H1 (cell line): ENCODE results near the gene LNPK. TPM values are rescaled to one million over a fixed set of nuclear protein-coding genes. Genes with fewer than 3 reads are reported as not detected.

ENCODE experiments used
- CTCF ChIA-PET: fragments of 300-600 bp; sonication (Branson Sonifier 250); formaldehyde crosslinking; loops from one replicate; lab custom pipeline; 2021; ENCODE audit not compliant: partially characterized antibody; lab: Charles Lee
- POLR2A ChIA-PET: fragments of 300-600 bp; sonication (Branson Sonifier 250); formaldehyde crosslinking; loops from one replicate; lab custom pipeline; 2021; ENCODE audit warnings: inconsistent platforms; ENCODE audit not compliant: partially characterized antibody; lab: Charles Lee
- DNase-seq, 2 experiments: peaks; one replicate each; pipeline versions ENCODE4 v3.0.0 to v3.0.0-alpha.2; 2010 to 2022; ENCODE audit warnings: low spot score in 2 of 2, low read depth in 1 of 2, mixed read lengths in 1 of 2
- FAIRE-seq: peaks from 2 replicates; lab custom pipeline; 2011; peaks lifted over from hg19 to GRCh38; lab: Jason Lieb, UNC
- H2AFZ ChIP-seq: 2 replicates; pipeline ENCODE4 v1.8.1; 2012; ENCODE audit warnings: low read length, inconsistent platforms
- H2AK5ac ChIP-seq: 2 replicates; pipeline ENCODE4 v1.6.1; 2013; ENCODE audit warnings: low read depth, low read length
- H2BK120ac ChIP-seq: replicated peaks from 2 replicates; pipeline ENCODE3; 2013; ENCODE audit warnings: low read depth, low read length, inconsistent platforms
- H2BK12ac ChIP-seq: 2 replicates; pipeline ENCODE4 v1.6.1; 2013; ENCODE audit warnings: low read depth, low read length
- H2BK15ac ChIP-seq: 2 replicates; pipeline ENCODE4 v1.6.1; 2013; ENCODE audit warnings: low read length
- H2BK20ac ChIP-seq: 2 replicates; pipeline ENCODE4 v1.6.1; 2013; ENCODE audit warnings: low read length
- H2BK5ac ChIP-seq: 2 replicates; pipeline ENCODE4 v1.6.1; 2013; ENCODE audit warnings: low read depth, low read length
- H3K14ac ChIP-seq: 2 replicates; pipeline ENCODE4 v1.6.1; 2013; ENCODE audit warnings: inconsistent platforms; ENCODE audit not compliant: insufficient read length
- H3K18ac ChIP-seq: 2 replicates; pipeline ENCODE4 v1.6.1; 2013; ENCODE audit warnings: low read length; ENCODE audit errors: extremely low read depth
- H3K23ac ChIP-seq: 2 replicates; pipeline ENCODE4 v1.6.1; 2013; ENCODE audit warnings: inconsistent platforms; ENCODE audit not compliant: insufficient read length
- H3K23me2 ChIP-seq: 2 replicates; pipeline ENCODE4 v1.6.1; 2013; ENCODE audit warnings: low read depth, low read length
- H3K27ac ChIP-seq: 2 replicates; pipeline ENCODE4 v1.6.1; 2011; ENCODE audit warnings: low read depth, low read length, inconsistent platforms
- H3K27me3 ChIP-seq, 4 experiments: replicated peaks in 1 of 4; 1 replicate in 1 of 4; 2 replicates in 3 of 4; pipeline versions ENCODE4 v1.6.1 to v1.8.1; 2011 to 2013; ENCODE audit warnings: low read length in 3 of 4, mild to moderate bottlenecking in 3 of 4, inconsistent platforms in 2 of 4, mixed read lengths in 2 of 4, moderate library complexity in 1 of 4; ENCODE audit not compliant: control insufficient read depth in 3 of 4, insufficient read depth in 3 of 4; ENCODE audit errors: extremely low read depth in 1 of 4
- H3K36me3 ChIP-seq, 4 experiments: 2 replicates each; pipeline versions ENCODE4 v1.6.1 to v1.8.1; 2011 to 2013; ENCODE audit warnings: mild to moderate bottlenecking in 4 of 4, low read length in 3 of 4, moderate library complexity in 2 of 4, control low read depth in 1 of 4, inconsistent platforms in 1 of 4; ENCODE audit not compliant: insufficient read depth in 4 of 4, control insufficient read depth in 2 of 4
- H3K4ac ChIP-seq: replicated peaks from 2 replicates; pipeline ENCODE3; 2013; ENCODE audit warnings: low read length, low read depth, mixed read lengths, inconsistent platforms; ENCODE audit not compliant: insufficient read length
- H3K4me1 ChIP-seq, 4 experiments: replicated peaks in 1 of 4; 1 replicate in 1 of 4; 2 replicates in 3 of 4; pipeline versions ENCODE4 v1.6.1 to v1.8.1; 2011 to 2013; ENCODE audit warnings: low read length in 3 of 4, inconsistent platforms in 2 of 4, mixed read lengths in 1 of 4; ENCODE audit not compliant: insufficient read depth in 4 of 4, control insufficient read depth in 3 of 4
- H3K4me2 ChIP-seq, 2 experiments: 2 replicates each; pipeline versions ENCODE4 v1.6.1 to v1.8.1; 2011 to 2013; ENCODE audit warnings: low read depth in 2 of 2, low read length in 2 of 2, control low read depth in 1 of 2, inconsistent platforms in 1 of 2, mild to moderate bottlenecking in 1 of 2; ENCODE audit not compliant: insufficient read depth in 1 of 2
- H3K4me3 ChIP-seq, 4 experiments: fragments of 200-600, 300-600 bp in 1 of 4; sonication (generic), shearing (Covaris generic), sonication (Bioruptor Twin) in 1 of 4; 2 replicates each; pipeline versions ENCODE4 v1.5.1 to v1.8.1; 2011 to 2016; ENCODE audit warnings: low read length in 4 of 4, low read depth in 3 of 4, control low read depth in 2 of 4, inconsistent platforms in 2 of 4, mild to moderate bottlenecking in 2 of 4, mixed read lengths in 1 of 4, moderate library complexity in 1 of 4; ENCODE audit not compliant: insufficient read depth in 2 of 4; ENCODE audit errors: extremely low read depth in 1 of 4
- H3K56ac ChIP-seq: replicated peaks from 2 replicates; pipeline ENCODE3; 2013; ENCODE audit warnings: low read depth, mild to moderate bottlenecking, mixed read lengths, low read length, inconsistent platforms; ENCODE audit not compliant: insufficient read length
- H3K79me1 ChIP-seq: 2 replicates; pipeline ENCODE4 v1.6.1; 2013; ENCODE audit warnings: low read depth, low read length, control low read depth
- H3K79me2 ChIP-seq, 2 experiments: 2 replicates each; pipeline versions ENCODE4 v1.6.1 to v1.8.1; 2012 to 2013; ENCODE audit warnings: low read length in 2 of 2, mild to moderate bottlenecking in 2 of 2, inconsistent platforms in 1 of 2; ENCODE audit not compliant: insufficient read depth in 2 of 2, control insufficient read depth in 1 of 2
- H3K9ac ChIP-seq, 4 experiments: replicated peaks in 1 of 4; 1 replicate in 1 of 4; 2 replicates in 3 of 4; pipeline versions ENCODE4 v1.6.1 to v1.8.1; 2011 to 2013; ENCODE audit warnings: low read depth in 3 of 4, low read length in 3 of 4, control low read depth in 2 of 4, mild to moderate bottlenecking in 2 of 4, moderate library complexity in 2 of 4, inconsistent platforms in 1 of 4; ENCODE audit errors: extremely low read depth in 1 of 4
- H3K9me3 ChIP-seq, 2 experiments: 2 replicates each; pipeline versions ENCODE4 v1.6.1 to v1.8.1; 2012 to 2013; ENCODE audit warnings: mild to moderate bottlenecking in 2 of 2, moderate library complexity in 2 of 2, control low read depth in 1 of 2, inconsistent platforms in 1 of 2, low read depth in 1 of 2, low read length in 1 of 2, mixed read lengths in 1 of 2; ENCODE audit not compliant: insufficient read depth in 2 of 2
- H4K20me1 ChIP-seq, 2 experiments: replicated peaks in 1 of 2; 2 replicates each; pipeline versions ENCODE3 to v1.8.1; 2011 to 2013; ENCODE audit warnings: inconsistent platforms in 2 of 2, low read length in 2 of 2, mild to moderate bottlenecking in 1 of 2; ENCODE audit not compliant: insufficient read depth in 2 of 2, control insufficient read depth in 1 of 2
- H4K5ac ChIP-seq: 2 replicates; pipeline ENCODE4 v1.6.1; 2013; ENCODE audit warnings: low read length, low read depth, mixed read lengths, inconsistent platforms; ENCODE audit not compliant: insufficient read length
- H4K8ac ChIP-seq: 2 replicates; pipeline ENCODE4 v1.8.0; 2013; ENCODE audit warnings: mild to moderate bottlenecking, moderate library complexity, low read length, inconsistent platforms; ENCODE audit not compliant: insufficient read depth; ENCODE audit errors: extremely low read depth
- H4K91ac ChIP-seq: replicated peaks from 2 replicates; pipeline ENCODE3; 2013; ENCODE audit warnings: low read length, mixed read lengths, inconsistent platforms; ENCODE audit not compliant: insufficient read length
- CBX8 ChIP-seq: fragments of 300-800, 300-1000 bp; sonication (generic); IDR thresholded peaks from 2 replicates; pipeline ENCODE4 v1.7.1; 2016; ENCODE audit warnings: low read depth, low read length, borderline replicate concordance
- CREB1 ChIP-seq: IDR thresholded peaks from 2 replicates; pipeline ENCODE4 v1.6.1; 2012; ENCODE audit warnings: inconsistent platforms
- CTBP2 ChIP-seq: IDR thresholded peaks from 2 replicates; pipeline ENCODE4 v1.7.0; 2011; ENCODE audit warnings: borderline replicate concordance, mild to moderate bottlenecking, moderate library complexity, mixed read lengths, low read length; ENCODE audit not compliant: insufficient read depth, insufficient read length
- KDM4A ChIP-seq: IDR thresholded peaks from one replicate; pipeline ENCODE4 v1.7.1; 2012; ENCODE audit warnings: low read depth, mild to moderate bottlenecking, moderate library complexity, low read length, inconsistent platforms; ENCODE audit not compliant: severe bottlenecking
- POLR2A ChIP-seq, 2 experiments: IDR thresholded peaks; 1 replicate in 1 of 2; 2 replicates in 1 of 2; pipeline ENCODE4 v1.6.1; 2011; ENCODE audit warnings: low read depth in 2 of 2, low read length in 2 of 2, mild to moderate bottlenecking in 2 of 2; ENCODE audit errors: control extremely low read depth in 1 of 2
- WGBS, 2 experiments: shearing (Covaris generic) in 1 of 2; methylation state at CpG; one replicate each; pipeline versions ENCODE4 v1.1.6 to v1.1.7; 2013 to 2015; ENCODE audit warnings: low lambda C conversion rate in 2 of 2, mixed read lengths in 2 of 2, inconsistent platforms in 1 of 2, low coverage in 1 of 2, missing lambda C conversion rate in 1 of 2; ENCODE audit not compliant: insufficient replicate concordance in 2 of 2, insufficient coverage in 1 of 2, insufficient read length in 1 of 2; ENCODE audit errors: extremely low coverage in 1 of 2, missing lambda C conversion rate in 1 of 2; 5-methylcytosine and 5-hydroxymethylcytosine counted together
- polyA plus RNA-seq, 7 experiments: library from polyadenylated mRNA; depleted of rRNA in 3 of 7; stranded (reverse) in 5 of 7; unstranded in 2 of 7; fragments of >200 nt in 5 of 7; fragments of 200-250 nt in 2 of 7; gene quantifications; 1 replicate in 5 of 7; 2 replicates in 1 of 7; 4 replicates in 1 of 7; pipeline versions ENCODE4 v1.2.1 to v1.2.3, GENCODE V29; 2011 to 2013; ENCODE audit warnings: missing spikeins in 2 of 7, mixed read lengths in 2 of 7
- total RNA-seq: library from RNA; stranded (reverse); fragmentation: NEBNext Ultra II Directional; extraction: Animal tissue kit (Norgen Biotek cat#: 25700); gene quantifications from 2 replicates; pipeline ENCODE4 v1.2.1, GENCODE V29; 2021

LNPK gene
- total and polyA plus RNA-seq, 2 of the 8 experiments (the other 6 are each of a cell fraction or from before 2014, with no cell fraction given) = 3.1 to 10.3 TPM

DNA sequence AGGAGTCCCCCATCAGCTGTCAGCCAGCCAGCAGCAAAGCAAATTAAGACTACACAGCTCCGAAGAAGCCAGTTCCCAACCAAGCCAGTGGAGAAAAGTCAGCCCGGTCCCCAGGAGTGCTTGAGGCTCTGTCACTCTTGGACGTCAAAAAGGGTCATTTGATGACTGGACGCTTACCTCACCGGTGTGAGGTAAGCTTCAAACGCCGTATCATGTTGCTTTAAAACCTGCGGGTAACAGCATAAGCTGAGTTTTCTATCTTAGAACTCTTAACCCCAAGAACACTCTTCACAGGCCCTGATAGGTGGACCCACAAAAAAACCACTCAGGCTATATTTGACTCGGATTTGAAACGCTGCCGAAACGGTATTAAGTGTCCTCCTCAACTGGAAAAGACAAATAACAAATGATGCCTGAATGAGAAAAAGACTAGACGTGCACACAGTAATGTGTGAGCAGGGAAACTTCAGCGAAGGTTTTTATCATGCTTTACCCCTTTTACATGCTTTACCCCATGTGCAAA, 682 bp upstream of the LNPK start:
- Histone ChIP-seq H2AK5ac (no peak overlapping the region), H3K18ac (no peak overlapping the region; the same call in 1 of the 2 replicates), H3K36me3 (no peaks in the 10 kb centered on the region), H3K4me3 (peak overlapping the region; percentile 60 to 89 (median 74)), H2BK5ac (no peak overlapping the region), H3K56ac (no peak overlapping the region), H3K14ac (no peak overlapping the region), H3K23me2 (peaks cover 11% of the 10 kb centered on the region), H3K79me2 (peaks cover 0 to 17% of the 10 kb centered on the region in 2 experiments; a peak in 1 of 4 replicates), H4K20me1 (no peaks in the 10 kb centered on the region), H3K23ac (no peak overlapping the region), H4K5ac (no peak overlapping the region), H4K91ac (no peak overlapping the region), H4K8ac (peak overlapping the region; percentile 90; the same call in 1 of the 2 replicates), H3K4ac (no peak overlapping the region), H3K27ac (no peak overlapping the region), H3K4me2 (peak overlapping the region; percentile 78 to 95), H2AFZ (peak overlapping the region; percentile 84), H3K9me3 (no peaks in the 10 kb centered on the region), H3K4me1 (peaks cover 0 to 10% (median 5%) of the 10 kb centered on the region in 4 experiments; a peak in 5 of 7 replicates), H3K79me1 (no peaks in the 10 kb centered on the region), H3K9ac (peak overlapping the region in 3 of 4 experiments; percentile 16 to 86 (median 17); a peak in 5 of 7 replicates), H3K27me3 (peaks cover 0 to 9% (median 5%) of the 10 kb centered on the region in 4 experiments; a peak in 5 of 7 replicates), H2BK20ac (no peak overlapping the region), H2BK120ac (no peak overlapping the region), H2BK15ac (0 out of 2 replicates have a peak overlapping the region, but pooled peaks have one; percentile 31), H2BK12ac (no peak overlapping the region)
- TF ChIP-seq POLR2A (IDR thresholded peaks at IDR 0.05; ENCODE audit: control extremely low read depth in 1 of 2, low read depth in 2 of 2, low read length in 2 of 2) (no peak), KDM4A (peak; percentile 40), CTBP2 (peak; percentile 16), CBX8 (no peak), CREB1 (0 out of 2 replicates have a peak, but pooled peaks have one; percentile 31)
- POLR2A ChIA-PET = no interaction called here
- no peak for DNase-seq
- 37% methylated on average over 14 of the region's 14 CpGs; no CpG with 5 or more reads in 1 of the 2 experiments for WGBS, 2 experiments
- no peak for FAIRE-seq
- CTCF ChIA-PET = interaction anchor here (0.8 to 2.3 kb wide), 6 partner anchors 19 to 635 kb away, joined by 3 to 12 read pairs (median 4); no protein-coding TSS in a partner anchor
